Activated CD8-positive, alpha-beta memory T cell treated with anti-CD3 and anti-CD28 coated beads for 4 hours (primary cell): Measurements from ENCODE around the gene SERPINA9.
"Not testable (repeated sequence)": the region's sequence is repeated elsewhere in the genome, so short reads cannot be mapped to it uniquely, and the experiment has no call there.

Source experiments
- DNase-seq, 2 donors: peaks; one replicate each; pipeline ENCODE4 v3.0.0-alpha.2; 2020; ENCODE audit warnings: low read depth in 2 of 2

The SERPINA9 gene

GRCh38 chr14:94485944-94486841 is 10.2 kb upstream of the SERPINA9 start:
- no peak for DNase-seq

GRCh38 chr14:94484481-94484880 is 8.5 kb upstream of the SERPINA9 start:
- DNase-seq: no peak

GRCh38 chr14:94483729-94484275 is 7.8 kb upstream of the SERPINA9 start:
- no peak for DNase-seq

- DNase-seq: no peak
Observed at GRCh38 chr14:94483071-94483451, 7.1 kb upstream of the SERPINA9 start.

GRCh38 chr14:94482132-94483070 is 6.4 kb upstream of the SERPINA9 start:
- not testable (repeated sequence) for DNase-seq

- DNase-seq: no peak
Observed at GRCh38 chr14:94481468-94482131, 5.6 kb upstream of the SERPINA9 start.

GRCh38 chr14:94480809-94481208 is 4.8 kb upstream of the SERPINA9 start:
- no peak for DNase-seq

DNA sequence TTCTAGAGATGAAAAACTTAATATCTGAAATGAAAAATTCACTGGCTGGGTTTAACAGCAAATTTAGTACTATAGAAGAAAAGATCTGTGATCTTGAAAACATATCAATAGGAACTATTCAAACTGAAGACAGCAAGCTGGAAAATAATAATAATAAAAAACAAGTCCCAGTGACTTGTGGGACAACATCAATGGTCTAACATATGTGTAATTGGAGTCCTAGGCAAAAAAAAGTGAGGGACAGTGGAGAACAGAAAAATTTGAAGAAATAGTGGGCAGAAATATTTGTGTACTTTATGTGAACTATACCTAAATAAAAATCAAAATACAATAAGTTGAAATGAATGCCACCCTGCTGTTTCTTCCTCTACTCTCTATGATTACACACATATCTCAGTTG is 2.4 kb upstream of the SERPINA9 start:
- no peak for DNase-seq

DNA sequence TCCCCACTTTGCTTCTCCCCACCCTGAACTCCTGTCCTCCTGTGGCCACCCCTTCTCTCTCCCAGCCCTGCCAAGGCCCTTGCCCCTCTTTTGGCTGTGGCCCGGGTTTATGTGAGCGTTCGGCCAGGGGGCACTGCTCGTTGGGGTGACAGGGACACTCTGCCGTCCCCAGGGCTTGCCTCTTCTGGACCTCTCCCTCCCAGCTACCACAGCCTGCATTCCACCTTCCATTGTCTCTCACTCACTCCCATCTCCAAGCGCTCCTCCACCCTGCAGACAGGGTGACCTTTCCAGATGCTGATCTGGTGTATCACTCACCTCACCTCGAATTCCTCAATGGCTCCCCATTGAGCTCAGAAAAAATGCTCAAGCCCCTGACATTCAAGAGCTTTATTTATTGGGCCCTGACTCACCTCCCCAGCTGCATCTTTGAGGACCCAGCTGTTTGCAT is 1.4 kb downstream of the SERPINA9 start:
- DNase-seq: no peak

- no peak for DNase-seq
Observed at GRCh38 chr14:94473666-94474410, 2.2 kb downstream of the SERPINA9 start.

GRCh38 chr14:94472842-94473241 is 3.2 kb downstream of the SERPINA9 start:
- no peak for DNase-seq

- DNase-seq: no peak
Observed at GRCh38 chr14:94471045-94471444, 5.0 kb downstream of the SERPINA9 start.

DNA sequence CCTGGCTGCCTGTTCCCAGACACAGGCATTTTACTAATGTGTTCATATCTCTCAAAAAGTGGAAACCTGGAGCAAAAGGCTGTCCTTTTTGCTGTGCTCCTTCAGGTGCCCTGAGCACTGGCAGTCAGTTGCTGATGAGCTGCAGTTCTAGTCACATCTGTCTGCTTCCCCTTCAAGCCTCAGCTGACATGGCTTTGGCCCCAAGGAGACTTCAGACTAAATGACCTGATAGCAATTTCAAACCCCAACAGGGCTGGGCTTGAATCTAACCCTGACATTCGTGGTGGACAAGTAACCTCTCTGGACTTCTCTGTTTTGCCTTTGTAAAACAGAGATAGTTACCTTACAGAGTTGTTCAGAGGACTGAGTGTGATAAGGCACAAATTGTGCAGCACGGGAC is 5.7 kb downstream of the SERPINA9 start:
- no peak for DNase-seq

DNA sequence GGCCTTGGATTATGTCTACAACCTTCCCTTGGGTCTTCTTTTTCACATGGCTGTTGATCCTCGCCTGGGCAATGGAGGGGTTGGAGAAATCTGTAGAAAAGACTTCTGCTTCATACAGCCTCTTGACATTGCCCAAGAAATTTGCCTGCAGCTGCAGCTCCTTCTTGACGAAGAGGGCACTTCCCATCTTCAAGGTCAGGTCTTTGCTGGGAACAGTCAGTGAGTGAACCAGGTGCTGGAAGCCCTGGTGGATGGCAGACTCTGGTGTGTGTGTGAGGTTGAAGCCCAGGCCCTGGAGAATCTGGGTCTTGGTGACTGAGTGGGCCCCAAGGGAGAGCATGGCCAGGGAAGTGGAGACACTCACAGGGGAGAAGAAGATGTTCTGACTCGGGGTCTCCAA is 6.7 kb downstream of the SERPINA9 start:
- no peak for DNase-seq

DNA sequence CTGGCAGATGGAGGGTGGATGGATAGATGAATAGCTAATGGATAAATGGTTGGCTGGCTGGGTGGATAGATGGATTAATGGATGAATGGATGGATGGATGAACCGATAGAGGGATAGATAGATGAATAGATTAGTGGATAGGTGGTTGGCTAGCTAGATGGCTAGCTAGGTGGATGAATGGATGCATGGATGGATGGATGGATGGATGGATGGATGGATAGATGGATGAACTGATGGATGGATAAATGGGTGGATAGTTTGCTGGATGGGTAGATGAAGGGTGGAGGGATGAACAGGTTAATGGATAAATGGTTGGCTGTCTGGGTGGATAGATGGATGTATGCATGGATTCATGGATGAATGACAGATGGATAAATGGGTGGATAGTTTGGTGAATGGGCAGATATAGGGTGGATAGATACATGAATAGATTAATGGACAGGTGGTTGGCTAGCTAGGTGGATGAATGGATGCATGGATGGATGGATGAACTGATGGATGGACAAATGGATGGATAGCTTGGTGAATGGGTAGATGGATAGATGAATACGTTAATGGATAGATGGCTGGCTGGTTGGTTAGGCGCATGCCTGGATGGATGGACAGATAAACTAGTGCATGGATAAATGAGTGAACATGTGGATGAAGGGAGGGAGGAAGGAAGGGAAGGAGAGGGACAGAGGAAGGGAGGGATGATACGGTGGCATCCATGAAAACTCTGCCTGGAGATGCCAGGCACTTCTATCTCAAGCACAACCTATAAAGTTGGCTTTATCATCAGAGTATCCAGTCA is 8.1 kb downstream of the SERPINA9 start:
- no peak for DNase-seq

DNA sequence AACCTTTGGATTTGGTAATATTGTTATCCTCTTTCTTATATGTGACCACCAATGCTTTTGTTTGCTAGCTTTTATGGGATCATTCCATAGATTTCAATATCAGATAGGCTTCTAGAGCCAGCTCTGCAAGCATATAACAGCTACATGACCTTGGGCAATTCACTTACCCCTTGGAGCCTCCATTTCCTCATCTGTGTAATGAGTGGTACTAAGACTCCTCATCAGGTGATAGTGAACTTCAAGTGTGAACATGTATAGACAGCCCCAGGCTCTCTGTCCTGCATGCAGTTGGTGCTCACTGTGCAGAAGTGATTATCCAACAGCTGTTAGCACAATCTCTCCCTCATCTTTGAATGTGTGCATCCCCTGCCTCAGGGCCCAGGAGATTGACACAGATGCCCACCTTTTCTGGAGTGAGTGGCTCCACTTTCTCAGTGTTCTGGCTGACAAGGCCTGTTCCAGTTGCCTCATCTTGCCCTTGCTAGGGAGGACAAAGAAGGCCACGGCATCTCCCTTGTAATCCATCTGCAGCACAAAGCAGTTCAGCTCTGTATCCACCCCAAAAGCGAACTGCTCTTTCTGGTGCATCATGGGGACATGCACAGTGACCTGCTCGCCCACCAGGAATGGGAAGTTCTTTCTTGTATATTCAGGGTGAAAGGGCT is 9.2 kb downstream of the SERPINA9 start:
- DNase-seq: no peak

GRCh38 chr14:94465042-94465441 is 11.0 kb downstream of the SERPINA9 start:
- DNase-seq: no peak

DNA sequence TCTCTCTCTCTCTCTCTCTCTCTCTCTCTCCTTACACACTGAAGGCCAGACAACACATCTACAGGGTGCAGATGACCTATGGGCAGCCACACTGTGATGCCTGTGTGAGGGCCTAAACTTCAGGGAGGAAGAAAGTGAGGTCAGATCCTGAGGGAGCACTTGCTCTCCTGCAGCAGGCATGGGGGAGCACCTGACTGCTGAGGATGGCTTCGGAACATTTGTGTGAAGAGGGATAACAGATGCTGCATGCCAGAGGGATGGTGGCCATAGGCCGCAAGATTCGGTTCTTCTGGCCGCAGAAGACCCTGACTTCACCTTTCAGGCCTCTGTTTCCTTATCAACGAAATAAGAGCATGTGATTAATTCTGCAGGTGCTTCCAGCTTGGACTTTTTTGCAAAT is 11.7 kb downstream of the SERPINA9 start:
- no peak for DNase-seq

GRCh38 chr14:94462763-94463572 is 13.0 kb downstream of the SERPINA9 start:
- DNase-seq: no peak
